ENCODE results near the gene DDX20. TPM values are rescaled to one million over a fixed set of nuclear protein-coding genes. Genes with fewer than 3 reads are reported as not detected.
"Not testable (repeated sequence)": the region's sequence is repeated elsewhere in the genome, so short reads cannot be mapped to it uniquely, and the experiment has no call there.

DDX20 gene
- total RNA-seq, 4 donors from 2014 or later = 11.9 to 21.5 (median 16.2) TPM

DNA sequence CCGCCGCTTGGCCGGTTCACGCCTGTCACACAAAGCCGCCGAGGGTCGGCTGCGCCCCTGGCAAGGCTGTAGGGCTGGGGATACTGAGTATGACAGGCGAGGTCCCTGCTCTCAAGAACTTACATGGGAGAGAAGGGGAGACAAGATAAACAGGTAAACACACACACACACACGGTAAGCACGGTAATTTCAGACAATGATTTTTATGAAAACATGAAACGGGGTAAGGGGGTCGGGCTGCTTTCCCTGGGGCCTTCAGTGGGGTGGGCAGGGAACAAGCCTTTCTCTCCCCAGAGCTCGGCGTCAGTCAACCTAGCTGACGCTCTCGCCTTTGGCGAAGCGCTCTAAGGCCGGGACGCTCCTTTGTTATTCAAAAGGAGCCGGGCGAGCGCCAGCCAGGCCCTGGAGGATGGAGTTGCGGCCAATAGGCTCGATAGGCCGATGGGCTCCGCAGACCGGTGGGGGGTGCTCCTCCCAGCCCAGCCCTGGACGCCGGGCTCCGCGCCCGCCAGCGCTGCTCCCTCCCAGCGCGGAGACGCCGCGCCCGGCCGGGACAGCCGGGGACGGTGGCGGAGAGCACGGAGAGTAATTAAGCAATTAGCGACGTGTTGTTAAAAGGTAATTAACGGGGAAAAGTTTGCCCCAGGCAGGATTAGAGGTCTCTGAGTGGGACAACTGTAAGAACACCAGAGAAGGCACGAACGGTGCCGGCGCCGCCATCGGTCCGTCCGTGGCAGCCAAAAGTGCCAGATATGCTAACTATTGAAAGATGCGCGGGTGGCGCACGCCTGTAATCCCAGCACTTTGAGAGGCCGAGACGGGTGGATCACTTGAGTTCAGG is 15.6 kb upstream of the DDX20 start:
- peak overlapping the region; percentile 39 for H3K4me3 ChIP-seq (ENCODE audit: low read depth, poor library complexity, severe bottlenecking)
- DNase-seq (ENCODE audit: low spot score in 2 of 2) = peak in 1 of 2 donors; percentile 94
- no peak for TF ChIP-seq POLR2A (IDR thresholded peaks at IDR 0.05)
- TF ChIP-seq, protein P1, sequence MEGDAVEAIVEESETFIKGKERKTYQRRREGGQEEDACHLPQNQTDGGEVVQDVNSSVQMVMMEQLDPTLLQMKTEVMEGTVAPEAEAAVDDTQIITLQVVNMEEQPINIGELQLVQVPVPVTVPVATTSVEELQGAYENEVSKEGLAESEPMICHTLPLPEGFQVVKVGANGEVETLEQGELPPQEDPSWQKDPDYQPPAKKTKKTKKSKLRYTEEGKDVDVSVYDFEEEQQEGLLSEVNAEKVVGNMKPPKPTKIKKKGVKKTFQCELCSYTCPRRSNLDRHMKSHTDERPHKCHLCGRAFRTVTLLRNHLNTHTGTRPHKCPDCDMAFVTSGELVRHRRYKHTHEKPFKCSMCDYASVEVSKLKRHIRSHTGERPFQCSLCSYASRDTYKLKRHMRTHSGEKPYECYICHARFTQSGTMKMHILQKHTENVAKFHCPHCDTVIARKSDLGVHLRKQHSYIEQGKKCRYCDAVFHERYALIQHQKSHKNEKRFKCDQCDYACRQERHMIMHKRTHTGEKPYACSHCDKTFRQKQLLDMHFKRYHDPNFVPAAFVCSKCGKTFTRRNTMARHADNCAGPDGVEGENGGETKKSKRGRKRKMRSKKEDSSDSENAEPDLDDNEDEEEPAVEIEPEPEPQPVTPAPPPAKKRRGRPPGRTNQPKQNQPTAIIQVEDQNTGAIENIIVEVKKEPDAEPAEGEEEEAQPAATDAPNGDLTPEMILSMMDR (IDR thresholded peaks at IDR 0.05) = no peak
- intact Hi-C loops (cut with DNase I; ENCODE audit: low total_unique reads) = no loop called here
- 1 to 2% methylated on average over 44 to 58 of the region's 63 CpGs for WGBS, 2 donors

DNA sequence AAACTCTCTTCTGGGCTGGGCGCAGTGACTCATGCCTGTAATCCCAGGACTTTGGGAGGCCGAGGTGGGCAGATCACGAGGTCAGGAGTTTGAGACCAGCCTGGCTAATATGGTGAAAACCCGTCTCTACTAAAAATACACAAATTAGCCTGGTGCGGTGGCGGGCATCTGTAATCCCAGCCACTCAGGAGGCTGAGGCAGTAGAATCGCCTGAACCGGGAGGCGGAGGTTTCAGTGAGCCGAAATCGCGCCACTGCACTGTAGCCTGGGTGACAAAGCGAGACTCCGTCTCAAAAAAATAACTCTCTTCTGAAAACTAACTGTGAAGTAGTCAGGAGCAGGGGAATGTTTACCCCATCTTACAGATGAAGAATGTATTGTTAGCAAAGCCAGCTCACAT is 13.4 kb upstream of the DDX20 start:
- DNase-seq (ENCODE audit: low spot score in 2 of 2) = peak in 1 of 2 donors; percentile 40
- 94 to 95% methylated on average over 14 of the region's 14 CpGs for WGBS, 2 donors
- intact Hi-C loops (cut with DNase I; ENCODE audit: low total_unique reads); H3K4me3 ChIP-seq (ENCODE audit: low read depth, poor library complexity, severe bottlenecking): not testable (repeated sequence)

DNA sequence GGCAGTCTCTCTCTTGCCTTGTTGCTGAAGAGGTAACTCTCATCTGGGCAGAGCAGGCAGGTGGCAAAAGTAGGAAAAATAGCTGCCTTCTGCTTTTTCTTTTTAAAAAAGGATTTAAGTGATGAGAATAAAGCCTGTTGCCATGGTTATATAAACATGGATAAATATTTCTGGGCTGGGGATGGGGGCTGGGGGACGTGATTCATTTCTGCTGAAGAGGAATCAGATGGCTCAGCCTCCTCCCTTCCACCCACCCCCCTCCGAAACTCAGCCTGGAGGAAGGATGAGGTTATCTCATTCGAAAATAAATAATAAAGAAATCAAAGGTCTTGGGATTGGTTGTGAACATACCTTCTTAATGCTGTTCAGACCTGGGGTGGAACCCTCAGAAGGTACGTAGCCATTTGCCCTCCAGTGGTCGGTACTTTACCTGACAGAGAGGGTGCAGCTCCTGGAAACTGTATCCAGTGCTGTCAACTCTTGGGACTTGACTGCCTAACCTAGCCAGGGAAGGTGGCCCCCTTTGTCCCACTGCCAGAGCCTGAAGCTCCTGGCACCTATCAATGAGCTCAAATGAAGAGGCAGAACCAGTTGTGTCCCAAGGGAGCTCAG is 12.7 kb upstream of the DDX20 start:
- intact Hi-C loops (cut with DNase I; ENCODE audit: low total_unique reads) = no loop called here
- TF ChIP-seq, protein P1 (IDR thresholded peaks at IDR 0.05) = no peak
- no peak for TF ChIP-seq POLR2A (IDR thresholded peaks at IDR 0.05)
- DNase-seq (ENCODE audit: low spot score in 2 of 2) = peak in 1 of 2 donors; percentile 56
- WGBS, 2 donors = 46 to 53% methylated on average over 5 of the region's 5 CpGs
- no peak overlapping the region for H3K4me3 ChIP-seq (ENCODE audit: low read depth, poor library complexity, severe bottlenecking)

DNA sequence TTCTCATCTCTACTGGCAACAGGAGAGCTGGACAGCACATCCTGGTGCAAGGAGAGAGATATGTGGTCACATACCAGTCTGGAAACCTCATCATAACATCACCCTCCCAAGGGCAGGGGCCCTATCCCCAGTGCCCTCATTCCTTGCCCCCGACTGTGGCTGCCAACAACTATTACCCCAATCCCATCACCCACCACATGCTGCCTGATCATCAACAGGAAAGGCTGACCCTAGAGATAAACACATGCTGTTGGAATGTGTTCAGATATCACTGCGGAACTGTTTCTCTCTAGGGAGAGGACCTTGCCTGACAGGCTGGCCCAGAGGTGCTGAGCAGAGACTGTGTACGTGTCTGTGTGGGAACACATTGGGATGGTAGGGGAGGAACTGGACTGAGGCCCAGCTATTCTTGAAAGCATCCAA is 12.0 kb upstream of the DDX20 start:
- intact Hi-C loops (cut with DNase I; ENCODE audit: low total_unique reads) = no loop called here
- TF ChIP-seq, protein P1 (IDR thresholded peaks at IDR 0.05) = no peak
- TF ChIP-seq POLR2A (IDR thresholded peaks at IDR 0.05) = no peak
- WGBS, 2 donors = 58 to 70% methylated on average over 3 of the region's 3 CpGs
- H3K4me3 ChIP-seq (ENCODE audit: low read depth, poor library complexity, severe bottlenecking) = no peak overlapping the region
- DNase-seq (ENCODE audit: low spot score in 2 of 2) = peak in 1 of 2 donors; percentile 43

DNA sequence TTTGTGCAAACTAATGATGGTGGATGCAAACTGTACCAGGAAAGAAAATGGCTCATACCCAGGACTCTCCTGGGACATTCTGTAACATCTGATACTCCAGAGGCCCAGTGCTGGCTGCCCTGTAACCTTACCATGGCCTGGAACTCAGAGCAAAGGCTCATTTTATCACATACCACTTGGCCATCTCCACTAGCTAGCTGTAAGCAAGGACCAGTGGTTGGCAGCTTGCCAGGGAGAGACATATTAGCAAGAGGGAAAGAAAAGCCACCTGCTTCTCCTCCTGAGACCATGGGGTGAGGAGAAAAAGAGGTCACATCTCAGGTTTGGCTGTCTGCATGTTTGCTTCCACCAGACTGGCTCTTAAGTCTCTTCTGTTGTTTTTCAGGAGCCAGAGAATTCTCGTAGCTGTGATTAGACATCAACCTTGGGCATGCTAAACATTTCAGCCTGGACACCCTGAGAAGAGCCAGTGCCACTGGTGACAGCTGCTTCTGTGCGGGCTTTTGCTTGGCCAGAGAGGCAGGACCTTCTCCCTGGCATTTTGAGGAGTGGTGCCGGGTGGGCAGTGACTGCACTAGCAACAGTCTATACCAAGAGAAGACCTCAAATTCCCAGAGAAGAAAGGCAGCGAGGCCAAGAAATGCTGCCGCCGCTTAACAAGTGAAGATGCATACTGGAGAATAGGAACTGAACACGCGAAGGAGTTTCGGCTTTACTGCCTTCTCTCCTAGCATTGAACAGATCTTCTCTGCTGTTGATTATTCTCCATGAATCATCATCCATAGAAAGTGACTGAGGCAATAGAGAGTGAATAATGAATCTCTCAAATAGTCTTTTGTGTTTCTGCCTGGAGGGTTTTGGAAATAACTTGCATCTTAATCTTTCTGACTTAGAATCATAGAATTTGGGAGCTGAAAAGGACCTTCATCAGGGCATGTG is 9.8 kb upstream of the DDX20 start:
- WGBS, 2 donors = 83 to 92% methylated on average over 9 of the region's 9 CpGs
- intact Hi-C loops (cut with DNase I; ENCODE audit: low total_unique reads) = no loop called here
- DNase-seq (ENCODE audit: low spot score in 2 of 2) = peak in 1 of 2 donors; percentile 80
- H3K4me3 ChIP-seq (ENCODE audit: low read depth, poor library complexity, severe bottlenecking) = no peak overlapping the region
- TF ChIP-seq POLR2A (IDR thresholded peaks at IDR 0.05) = no peak
- TF ChIP-seq, protein P1 (IDR thresholded peaks at IDR 0.05) = no peak
